Myocyte (in vitro differentiated cells): ENCODE results near the gene ADRA2A. TPM values are rescaled to one million over a fixed set of nuclear protein-coding genes. Genes with fewer than 3 reads are reported as not detected.

Experiments used
- DNase-seq: peaks from one replicate; pipeline ENCODE4 v3.0.0-alpha.2; 2012; ENCODE audit warnings: low read depth
- total RNA-seq: library from RNA; depleted of rRNA; stranded (reverse); fragments of >200 nt; gene quantifications from 2 replicates; pipeline ENCODE4 v1.2.3, GENCODE V29; 2014

ADRA2A gene
- total RNA-seq, 1 donor from 2014 or later = 1.3 TPM

GRCh38 chr10:111130471-111130870, 53.6 kb downstream of the ADRA2A start:
- DNase-seq = no peak

Other genes starting within 250 kb of the ADRA2A start
- 36.2 and 37.0 TPM in 2 replicates for gene PDCD4, start 205.1 kb upstream of the ADRA2A start, total RNA-seq
- 18.4 and 22.3 TPM in 2 replicates for gene BBIP1, start 157.8 kb upstream of the ADRA2A start, total RNA-seq
- 32.4 and 32.6 TPM in 2 replicates for gene SHOC2, start 157.4 kb upstream of the ADRA2A start, total RNA-seq